ENCODE data around the gene PRKCE.

Gene PRKCE

GRCh38 chr2:45781464-45781811, 130.0 kb downstream of the PRKCE start:
- in situ Hi-C loops (cut with HindIII; ENCODE audit: low pct_ligation_motif_present, low pct_unique_long_range_greater_than_20kb, low sequenced_read_pairs): no loop called here

GRCh38 chr2:45782436-45782835, 131.0 kb downstream of the PRKCE start:
- in situ Hi-C loops (cut with HindIII; ENCODE audit: low pct_ligation_motif_present, low pct_unique_long_range_greater_than_20kb, low sequenced_read_pairs): no loop called here
- DNase-seq: no peak

More at GRCh38 chr2:45781464-45781811, 130.0 kb downstream of the PRKCE start:
- no peak for DNase-seq

- in situ Hi-C loops (cut with HindIII; ENCODE audit: low pct_ligation_motif_present, low pct_unique_long_range_greater_than_20kb, low sequenced_read_pairs): no loop called here
Observed at GRCh38 chr2:45782986-45783385, 131.5 kb downstream of the PRKCE start.

GRCh38 chr2:45786030-45786835, 134.8 kb downstream of the PRKCE start:
- in situ Hi-C loops (cut with HindIII; ENCODE audit: low pct_ligation_motif_present, low pct_unique_long_range_greater_than_20kb, low sequenced_read_pairs): no loop called here
- DNase-seq: no peak

More at GRCh38 chr2:45782986-45783385, 131.5 kb downstream of the PRKCE start:
- DNase-seq: no peak

GRCh38 chr2:45786836-45787357, 135.4 kb downstream of the PRKCE start:
- in situ Hi-C loops (cut with HindIII; ENCODE audit: low pct_ligation_motif_present, low pct_unique_long_range_greater_than_20kb, low sequenced_read_pairs): no loop called here

GRCh38 chr2:45788401-45788800, 136.9 kb downstream of the PRKCE start:
- in situ Hi-C loops (cut with HindIII; ENCODE audit: low pct_ligation_motif_present, low pct_unique_long_range_greater_than_20kb, low sequenced_read_pairs): no loop called here
- DNase-seq: no peak

More at GRCh38 chr2:45786836-45787357, 135.4 kb downstream of the PRKCE start:
- DNase-seq: no peak

- DNase-seq: no peak
- in situ Hi-C loops (cut with HindIII; ENCODE audit: low pct_ligation_motif_present, low pct_unique_long_range_greater_than_20kb, low sequenced_read_pairs): no loop called here
Observed at GRCh38 chr2:45789317-45789716, 137.8 kb downstream of the PRKCE start.

GRCh38 chr2:45789961-45790723, 138.7 kb downstream of the PRKCE start:
- DNase-seq: no peak
- in situ Hi-C loops (cut with HindIII; ENCODE audit: low pct_ligation_motif_present, low pct_unique_long_range_greater_than_20kb, low sequenced_read_pairs): no loop called here

GRCh38 chr2:45793305-45793962, 142.0 kb downstream of the PRKCE start:
- in situ Hi-C loops (cut with HindIII; ENCODE audit: low pct_ligation_motif_present, low pct_unique_long_range_greater_than_20kb, low sequenced_read_pairs): no loop called here

GRCh38 chr2:45794134-45794617, 142.7 kb downstream of the PRKCE start:
- DNase-seq: no peak

More at GRCh38 chr2:45793305-45793962, 142.0 kb downstream of the PRKCE start:
- no peak for DNase-seq

GRCh38 chr2:45796500-45796899, 145.0 kb downstream of the PRKCE start:
- in situ Hi-C loops (cut with HindIII; ENCODE audit: low pct_ligation_motif_present, low pct_unique_long_range_greater_than_20kb, low sequenced_read_pairs): no loop called here

More at GRCh38 chr2:45794134-45794617, 142.7 kb downstream of the PRKCE start:
- in situ Hi-C loops (cut with HindIII; ENCODE audit: low pct_ligation_motif_present, low pct_unique_long_range_greater_than_20kb, low sequenced_read_pairs): no loop called here

GRCh38 chr2:45797451-45798230, 146.2 kb downstream of the PRKCE start:
- no peak for DNase-seq
- in situ Hi-C loops (cut with HindIII; ENCODE audit: low pct_ligation_motif_present, low pct_unique_long_range_greater_than_20kb, low sequenced_read_pairs): no loop called here

More at GRCh38 chr2:45796500-45796899, 145.0 kb downstream of the PRKCE start:
- DNase-seq: no peak

- in situ Hi-C loops (cut with HindIII; ENCODE audit: low pct_ligation_motif_present, low pct_unique_long_range_greater_than_20kb, low sequenced_read_pairs): no loop called here
- no peak for DNase-seq
Observed at GRCh38 chr2:45799679-45800381, 148.4 kb downstream of the PRKCE start.

GRCh38 chr2:45802499-45803138, 151.1 kb downstream of the PRKCE start:
- in situ Hi-C loops (cut with HindIII; ENCODE audit: low pct_ligation_motif_present, low pct_unique_long_range_greater_than_20kb, low sequenced_read_pairs): no loop called here
- DNase-seq: no peak

GRCh38 chr2:45804987-45805755, 153.7 kb downstream of the PRKCE start:
- in situ Hi-C loops (cut with HindIII; ENCODE audit: low pct_ligation_motif_present, low pct_unique_long_range_greater_than_20kb, low sequenced_read_pairs): no loop called here
- DNase-seq: no peak

GRCh38 chr2:45806563-45807358, 155.3 kb downstream of the PRKCE start:
- in situ Hi-C loops (cut with HindIII; ENCODE audit: low pct_ligation_motif_present, low pct_unique_long_range_greater_than_20kb, low sequenced_read_pairs): no loop called here
- no peak for DNase-seq
